CD4-positive, alpha-beta T cell treated with Interleukin-21 for 1 hour (primary cell): Measurements from ENCODE around the gene RIPK4.

Experiments used
- DNase-seq: peaks from one replicate; pipeline ENCODE4 v3.0.0-alpha.2; 2020

Gene RIPK4

GRCh38 chr21:41768437-41769042 lies 1.7 kb upstream of the RIPK4 start:
- peak; percentile 21 for DNase-seq

DNA sequence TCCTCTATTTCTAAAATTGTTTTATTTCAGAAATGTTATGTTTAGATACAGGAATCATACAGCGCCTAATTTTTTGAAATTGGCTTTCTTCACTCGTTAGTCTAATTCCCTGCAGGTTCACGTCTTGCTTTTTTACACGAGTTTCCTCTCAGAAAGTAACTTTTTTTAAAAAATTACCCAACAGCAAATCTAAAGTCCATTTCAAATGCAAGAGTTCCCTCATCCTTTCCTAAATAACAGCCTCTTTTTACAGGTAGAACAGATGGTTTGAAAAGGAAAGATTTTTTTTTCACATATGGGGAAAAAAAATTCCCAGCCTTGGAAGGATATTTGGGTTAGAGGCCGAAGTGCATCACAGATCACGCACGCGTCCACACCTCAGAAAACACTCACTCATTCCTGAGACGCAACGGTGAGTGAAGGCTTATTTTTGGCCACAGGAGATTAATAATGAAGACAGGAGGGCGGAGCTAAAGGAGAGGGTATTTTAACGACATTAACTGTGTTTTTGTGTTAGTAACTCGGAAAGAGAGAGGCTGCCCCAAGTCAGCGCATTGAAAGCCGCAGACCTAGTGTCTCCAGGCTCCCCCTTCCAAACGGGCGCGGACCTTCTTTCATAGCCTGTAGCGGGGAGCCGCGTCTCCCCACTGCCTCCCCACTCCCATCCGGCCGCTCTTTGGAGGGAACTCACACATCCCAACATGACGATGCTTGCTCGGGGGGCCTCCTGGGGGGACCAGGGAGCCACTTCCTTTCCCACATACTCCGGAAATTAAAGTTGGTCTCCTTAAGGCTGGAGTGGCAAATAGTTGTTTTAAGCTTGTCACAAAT lies 969 bp upstream of the RIPK4 start:
- peak; percentile 17 for DNase-seq

- no peak for DNase-seq
Measured at GRCh38 chr21:41765973-41766882, 624 bp downstream of the RIPK4 start.

DNA sequence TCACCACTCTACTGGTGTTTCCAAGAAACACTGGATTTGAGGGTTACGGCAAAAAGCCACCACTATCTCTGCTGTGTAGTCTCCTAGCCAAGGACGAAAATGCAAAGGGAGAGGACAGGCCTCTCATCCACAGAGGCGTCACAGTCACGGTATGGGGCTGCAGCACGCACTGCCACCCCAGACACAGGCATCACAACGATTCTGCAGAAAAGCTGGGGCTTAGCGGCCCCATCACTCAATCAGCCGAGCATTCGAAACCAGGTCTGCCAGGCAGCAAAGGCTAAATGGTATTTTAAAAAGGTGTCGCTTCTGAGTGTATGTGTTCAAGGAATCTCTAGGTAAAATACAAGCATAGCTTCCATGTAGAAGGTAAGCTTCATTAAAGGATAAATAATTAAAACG lies 1.4 kb downstream of the RIPK4 start:
- no peak for DNase-seq

- DNase-seq = no peak
Measured at GRCh38 chr21:41764558-41765419, 2.1 kb downstream of the RIPK4 start.

DNA sequence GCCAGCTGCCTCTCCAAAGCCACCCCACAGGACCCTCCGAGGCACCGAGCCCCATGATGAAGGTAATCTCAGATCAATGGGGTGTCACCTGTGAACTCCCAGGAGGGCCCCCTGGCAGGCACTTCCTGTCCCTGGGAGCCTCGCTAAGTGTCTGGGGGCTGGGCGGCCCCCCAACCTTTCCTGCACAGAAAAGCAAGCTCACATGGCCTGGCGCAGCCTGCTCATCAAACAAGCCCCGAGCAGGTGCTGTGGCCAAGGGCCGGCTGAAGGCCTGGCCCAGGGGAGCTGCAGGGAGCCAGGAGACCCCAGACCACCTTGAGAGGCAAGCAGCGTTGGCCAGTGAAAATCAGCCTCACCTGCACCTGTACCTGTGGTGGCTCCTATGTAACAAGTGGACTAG lies 2.9 kb downstream of the RIPK4 start:
- no peak for DNase-seq

DNA sequence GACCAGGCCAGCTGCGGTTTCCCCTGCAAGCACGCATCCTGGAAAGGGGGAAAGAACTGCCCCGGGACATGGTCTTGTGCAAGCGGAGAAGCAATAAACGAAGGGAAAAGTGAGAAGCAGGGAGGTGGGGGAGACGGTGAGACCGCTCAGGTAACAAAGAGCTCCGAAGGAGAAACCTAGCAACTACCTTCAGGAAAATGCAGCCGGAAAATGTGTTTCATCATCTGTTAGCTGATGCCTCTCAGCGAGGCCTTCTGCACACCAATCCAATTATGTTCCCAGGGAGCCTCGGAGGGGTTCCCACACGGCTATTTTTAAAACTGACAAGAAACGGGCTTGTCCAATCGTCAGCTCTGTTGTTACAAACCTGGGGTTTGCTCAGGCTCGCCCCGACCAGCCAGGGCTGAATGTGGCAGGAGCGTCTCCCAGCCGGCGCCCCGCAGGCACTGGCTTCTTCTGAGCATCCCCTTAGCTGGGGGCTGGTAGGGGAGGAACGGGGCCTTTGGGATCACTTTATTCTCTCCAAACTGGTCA lies 3.4 kb downstream of the RIPK4 start:
- no peak for DNase-seq

DNA sequence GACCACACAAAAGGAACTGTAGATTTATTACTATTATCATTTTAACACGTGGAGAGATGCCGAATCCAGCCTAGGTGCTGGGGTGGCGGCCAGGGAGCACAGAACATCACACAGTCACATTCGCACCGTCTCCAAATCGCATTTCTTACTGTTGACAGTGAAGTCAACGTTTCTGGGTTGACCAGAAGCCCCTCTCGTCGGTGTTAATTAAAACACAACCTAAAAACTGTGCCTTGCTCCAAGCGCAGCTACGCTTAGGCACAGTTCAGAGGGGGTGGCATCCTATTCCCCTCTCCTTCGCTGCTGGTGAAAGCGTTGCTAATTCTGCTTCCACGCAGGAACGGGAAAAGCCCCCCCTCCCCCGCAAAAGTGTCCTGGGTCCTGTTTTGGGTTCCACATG lies 4.1 kb downstream of the RIPK4 start:
- no peak for DNase-seq

DNA sequence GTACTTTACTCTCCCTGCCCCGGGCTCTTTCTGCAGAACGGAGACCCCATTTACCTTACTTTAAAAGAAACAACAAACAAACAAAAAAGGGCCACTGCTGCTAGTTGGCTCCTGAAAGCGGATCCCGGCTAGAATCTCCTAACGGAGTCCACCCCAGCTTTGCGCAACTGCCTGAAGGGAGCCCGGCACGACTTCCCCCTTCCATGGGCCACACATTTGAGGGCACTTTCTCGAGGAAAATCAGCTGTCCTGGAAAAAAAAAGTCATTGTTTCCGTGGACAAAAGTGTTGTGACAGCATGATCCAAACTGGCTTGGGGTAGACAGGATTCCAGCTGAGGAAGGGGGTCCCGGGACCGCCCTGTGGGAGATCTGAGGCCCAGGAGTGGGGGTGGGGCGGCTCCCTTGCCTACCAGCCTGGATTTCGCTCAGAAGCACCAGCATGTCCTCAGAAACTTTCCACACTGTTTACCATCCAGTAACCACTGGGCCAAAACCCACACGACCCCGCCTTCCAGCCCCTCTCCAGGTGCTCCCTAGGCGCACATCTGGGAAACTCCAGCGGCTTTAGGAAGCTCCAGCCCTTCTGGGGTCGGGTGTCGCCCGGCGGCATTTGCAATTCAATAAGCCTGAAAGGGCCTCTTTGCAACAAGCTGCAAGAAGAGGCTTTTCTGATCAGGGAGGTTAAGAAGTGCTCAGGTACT lies 4.8 kb downstream of the RIPK4 start:
- DNase-seq = no peak

DNA sequence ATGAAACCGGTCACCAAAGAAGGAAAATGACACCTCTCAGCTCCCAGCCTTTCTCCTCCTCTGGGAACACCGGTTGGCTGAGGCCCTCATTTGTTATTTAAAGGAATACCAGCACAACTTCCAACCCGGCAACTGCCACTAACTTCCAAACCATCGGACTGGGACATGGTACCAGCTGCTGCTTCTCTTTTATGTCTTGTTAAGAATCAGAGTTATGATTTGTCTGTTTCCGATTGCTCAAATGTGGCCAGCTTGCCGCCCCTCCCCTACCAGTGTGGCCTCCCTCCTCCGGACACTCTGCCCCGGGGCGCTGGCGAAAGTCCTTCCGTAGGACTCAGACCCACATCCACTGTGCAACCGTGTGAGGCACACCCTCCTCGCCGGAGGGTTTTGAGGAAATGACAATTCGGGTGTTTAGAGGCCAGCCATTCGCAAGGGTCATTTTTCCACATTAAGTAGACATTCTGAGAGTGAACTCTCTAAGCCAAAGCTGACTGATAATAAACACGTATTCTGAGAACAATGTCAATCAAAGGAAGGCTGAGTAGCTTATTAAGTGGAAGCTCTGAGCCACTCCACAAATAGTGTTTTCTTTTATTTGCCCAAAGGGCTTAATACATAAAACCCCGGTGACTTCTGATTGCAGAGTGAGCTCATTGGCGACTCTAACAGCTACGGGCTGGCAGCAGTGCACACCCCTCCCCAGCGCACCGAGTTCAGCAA lies 5.5 kb downstream of the RIPK4 start:
- DNase-seq = no peak

DNA sequence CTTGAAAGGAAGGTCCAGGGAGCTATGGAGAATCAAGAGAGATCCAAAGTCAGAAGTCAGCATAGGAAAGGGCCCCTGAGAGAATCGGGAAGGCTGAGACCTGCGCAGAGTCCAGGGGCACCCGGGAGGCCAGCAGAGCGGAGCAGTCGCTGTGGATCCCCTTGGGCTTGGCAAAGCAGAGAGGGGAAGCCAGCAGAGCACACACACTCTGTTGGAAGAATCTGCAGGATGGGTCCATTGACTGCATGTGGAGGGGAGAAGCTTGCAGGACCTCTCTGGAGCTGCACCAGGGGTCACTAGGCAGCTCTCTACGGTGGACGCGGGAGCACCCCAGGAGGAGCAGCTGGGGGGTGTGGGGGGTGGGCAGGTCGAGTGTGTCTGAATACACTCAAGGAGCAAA lies 6.4 kb downstream of the RIPK4 start:
- no peak for DNase-seq

- no peak for DNase-seq
Measured at GRCh38 chr21:41759926-41760325, 6.9 kb downstream of the RIPK4 start.

DNA sequence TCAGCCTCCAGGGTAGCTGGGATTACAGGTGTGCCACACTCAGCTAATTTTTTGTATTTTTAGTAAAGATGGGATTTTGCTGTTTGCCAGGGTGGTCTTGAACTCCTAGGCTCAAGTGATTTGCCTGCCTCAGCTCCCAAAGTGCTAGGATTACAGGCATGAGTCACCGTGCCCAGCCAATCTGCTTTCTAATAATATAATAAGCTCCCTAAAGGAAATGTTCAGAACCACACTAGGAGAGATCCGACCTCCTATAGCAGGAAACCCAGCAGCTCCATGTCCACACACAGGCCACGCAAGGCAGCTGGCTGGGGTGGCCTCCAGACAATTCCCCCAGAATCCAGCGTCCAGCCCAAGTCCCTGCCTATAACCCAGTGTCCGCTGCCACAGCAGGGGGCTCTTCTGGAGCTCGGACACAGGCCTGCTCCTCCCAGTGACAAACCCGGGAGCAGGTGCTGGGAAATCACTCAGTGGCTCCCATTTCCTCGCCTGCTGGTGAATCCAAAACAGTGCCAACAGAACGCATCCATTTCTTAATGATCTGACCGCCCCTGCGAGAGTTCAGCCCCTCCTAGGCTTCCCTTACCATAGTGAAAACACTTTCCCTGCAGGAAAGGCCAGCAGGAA lies 7.5 kb downstream of the RIPK4 start:
- DNase-seq = no peak

GRCh38 chr21:41758550-41758949 lies 8.3 kb downstream of the RIPK4 start:
- DNase-seq = no peak

DNA sequence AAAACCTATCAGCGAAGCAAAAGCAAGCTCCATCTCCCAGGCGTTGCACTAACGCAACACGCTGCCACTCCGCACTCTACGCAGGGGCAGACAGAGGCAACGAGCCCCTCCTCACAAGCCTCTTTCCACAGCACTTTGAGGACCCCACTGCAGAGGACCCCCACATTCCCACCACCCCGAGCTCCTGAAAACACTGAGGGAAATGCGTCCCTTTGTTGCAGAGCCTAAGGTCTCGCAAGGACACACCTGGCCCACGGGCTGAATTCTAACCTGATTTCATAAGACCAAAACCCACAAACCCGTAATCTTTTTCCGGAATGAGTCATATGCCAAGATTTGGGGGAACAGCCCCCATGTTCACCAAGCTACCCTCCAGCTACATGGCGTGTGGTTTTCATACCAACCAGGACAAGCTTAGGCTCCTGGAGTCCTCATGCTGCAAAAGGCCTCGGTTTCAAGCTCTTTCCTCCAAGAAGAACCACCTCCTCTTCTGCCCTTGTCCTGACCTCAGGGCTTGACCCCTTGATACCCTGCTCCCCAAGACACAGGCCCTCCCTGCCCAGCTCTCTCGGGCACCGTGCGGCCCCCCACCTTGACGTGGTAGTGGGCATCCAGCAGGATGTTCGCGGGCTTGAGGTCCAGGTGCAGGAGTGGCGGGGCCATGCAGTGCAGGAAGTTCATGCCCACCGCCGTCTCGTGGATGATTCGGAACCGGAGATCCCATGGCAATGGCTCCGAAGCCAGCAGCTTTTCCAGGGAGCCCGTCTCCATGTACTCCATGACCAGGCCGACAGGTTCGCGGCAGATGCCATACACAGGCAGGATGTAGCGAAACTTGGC lies 10.7 kb downstream of the RIPK4 start:
- DNase-seq = no peak

GRCh38 chr21:41755258-41755933 lies 11.5 kb downstream of the RIPK4 start:
- DNase-seq = no peak

GRCh38 chr21:41754479-41754891 lies 12.4 kb downstream of the RIPK4 start:
- DNase-seq = no peak

- DNase-seq = no peak
Measured at GRCh38 chr21:41753006-41753898, 13.6 kb downstream of the RIPK4 start.
